NCI-H1694 treated with DMSO at 0.1 percent for 48 hours (cell line): ENCODE data around the gene KRTAP15-1.

ENCODE experiments used
- DNase-seq: peaks from one replicate; lab custom pipeline; 2025; lab: John Stamatoyannopoulos, UW

KRTAP15-1 gene

GRCh38 chr21:30487336-30487735 is 47.3 kb downstream of the KRTAP15-1 start, which contains the start of gene KRTAP19-2:
TSS of gene KRTAP19-2 (minus strand) at chr21:30487436. CDS start at chr21:30487348, 88 bp downstream.
- DNase-seq: no peak
